HCT116 (cell line): ENCODE results near the gene MCM8.

Source experiments
- EGR1 ChIP-seq: IDR thresholded peaks from 2 replicates; pipeline ENCODE4 v1.6.1; 2012; ENCODE audit warnings: low read depth
- EZH2phosphoT487 ChIP-seq: fragments of 200-600 bp; IDR thresholded peaks from 2 replicates; pipeline ENCODE4 v1.6.1; 2018; ENCODE audit warnings: antibody characterized with exemption, borderline replicate concordance
- POLR2A ChIP-seq: IDR thresholded peaks from 2 replicates; pipeline ENCODE4 v1.7.0; 2011; ENCODE audit warnings: borderline replicate concordance; ENCODE audit not compliant: insufficient read depth, insufficient read length; ENCODE audit errors: extremely low read depth
- POLR2AphosphoS5 ChIP-seq: IDR thresholded peaks from 2 replicates; pipeline ENCODE4 v1.6.1; 2011; ENCODE audit warnings: mild to moderate bottlenecking, low read depth, low read length, moderate library complexity
- RAD21 ChIP-seq: IDR thresholded peaks from 2 replicates; pipeline ENCODE4 v1.6.1; 2012; ENCODE audit warnings: low read depth, mild to moderate bottlenecking
- SP1 ChIP-seq: IDR thresholded peaks from 2 replicates; pipeline ENCODE4 v1.6.1; 2012; ENCODE audit warnings: low read depth
- TCF7L2 ChIP-seq: IDR thresholded peaks from 2 replicates; pipeline ENCODE4 v1.7.0; 2011; ENCODE audit warnings: borderline replicate concordance, inconsistent platforms; ENCODE audit not compliant: insufficient read depth, insufficient read length; ENCODE audit errors: extremely low read depth
- TF ChIP-seq, protein P1 (sequence below), 3 experiments: fragments of 200-600 bp in 1 of 3; sonication (generic) in 1 of 3; IDR thresholded peaks in 2 of 3; conservative IDR thresholded peaks in 1 of 3; 2 replicates each; pipeline ENCODE4 v1.5.1; 2012 to 2017; ENCODE audit warnings: low read depth in 2 of 3, low read length in 2 of 3, antibody characterized with exemption in 1 of 3, borderline replicate concordance in 1 of 3, control low read depth in 1 of 3, mild to moderate bottlenecking in 1 of 3, mixed read lengths in 1 of 3, mixed run types in 1 of 3, moderate library complexity in 1 of 3; ENCODE audit not compliant: insufficient read depth in 1 of 3
- TF ChIP-seq, protein P2 (sequence below): IDR thresholded peaks from 2 replicates; pipeline ENCODE4 v1.6.1; 2012

DNA sequence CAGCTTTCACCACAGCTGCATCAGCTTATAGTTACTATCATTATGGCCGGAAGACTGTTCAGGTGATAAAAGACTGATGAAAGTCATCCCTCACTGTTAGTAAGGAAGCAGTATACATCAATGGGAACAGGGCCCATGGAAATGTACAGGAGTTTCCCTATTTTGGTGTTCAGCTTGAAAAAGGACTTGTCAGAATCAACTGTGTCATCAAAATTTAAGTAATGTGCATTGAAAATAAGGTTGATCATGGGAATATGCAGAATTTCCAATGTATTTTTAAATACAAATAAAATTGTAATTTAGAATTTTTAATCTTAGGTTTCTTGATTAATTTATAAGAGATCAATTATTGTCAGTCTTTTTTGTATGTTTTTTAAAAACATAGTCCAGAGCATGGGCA lies 86.6 kb downstream of the MCM8 start:
- no peak for TF ChIP-seq EGR1
- no peak for TF ChIP-seq RAD21
- TF ChIP-seq, protein P1, sequence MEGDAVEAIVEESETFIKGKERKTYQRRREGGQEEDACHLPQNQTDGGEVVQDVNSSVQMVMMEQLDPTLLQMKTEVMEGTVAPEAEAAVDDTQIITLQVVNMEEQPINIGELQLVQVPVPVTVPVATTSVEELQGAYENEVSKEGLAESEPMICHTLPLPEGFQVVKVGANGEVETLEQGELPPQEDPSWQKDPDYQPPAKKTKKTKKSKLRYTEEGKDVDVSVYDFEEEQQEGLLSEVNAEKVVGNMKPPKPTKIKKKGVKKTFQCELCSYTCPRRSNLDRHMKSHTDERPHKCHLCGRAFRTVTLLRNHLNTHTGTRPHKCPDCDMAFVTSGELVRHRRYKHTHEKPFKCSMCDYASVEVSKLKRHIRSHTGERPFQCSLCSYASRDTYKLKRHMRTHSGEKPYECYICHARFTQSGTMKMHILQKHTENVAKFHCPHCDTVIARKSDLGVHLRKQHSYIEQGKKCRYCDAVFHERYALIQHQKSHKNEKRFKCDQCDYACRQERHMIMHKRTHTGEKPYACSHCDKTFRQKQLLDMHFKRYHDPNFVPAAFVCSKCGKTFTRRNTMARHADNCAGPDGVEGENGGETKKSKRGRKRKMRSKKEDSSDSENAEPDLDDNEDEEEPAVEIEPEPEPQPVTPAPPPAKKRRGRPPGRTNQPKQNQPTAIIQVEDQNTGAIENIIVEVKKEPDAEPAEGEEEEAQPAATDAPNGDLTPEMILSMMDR (IDR thresholded peaks at IDR 0.05 in 2 of 3, conservative IDR thresholded peaks at IDR 0.05 in 1 of 3; ENCODE audit: borderline replicate concordance in 1 of 3, insufficient read depth in 1 of 3, low read depth in 2 of 3, low read length in 2 of 3) = no peak
- no peak for TF ChIP-seq POLR2A
- no peak for TF ChIP-seq POLR2AphosphoS5
- no peak for TF ChIP-seq SP1
- TF ChIP-seq, protein P2, sequence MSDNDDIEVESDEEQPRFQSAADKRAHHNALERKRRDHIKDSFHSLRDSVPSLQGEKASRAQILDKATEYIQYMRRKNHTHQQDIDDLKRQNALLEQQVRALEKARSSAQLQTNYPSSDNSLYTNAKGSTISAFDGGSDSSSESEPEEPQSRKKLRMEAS = no peak
- no peak for TF ChIP-seq EZH2phosphoT487
- no peak for TF ChIP-seq TCF7L2
